Loucy (cell line): Measurements from ENCODE around the gene EDARADD.
A peak's percentile ranks its signal among the peaks of the same experiment; 100 is the strongest.

Experiments used
- H2AFZ ChIP-seq: fragments of 200-600 bp; sonication (generic); 2 replicates; pipeline ENCODE4 v1.6.0; 2016; ENCODE audit warnings: antibody characterized with exemption, mild to moderate bottlenecking, low read length, moderate library complexity
- H3F3A ChIP-seq: fragments of 200-600 bp; 2 replicates; pipeline ENCODE4 v1.6.0; 2016; ENCODE audit warnings: antibody characterized with exemption, low read depth, mild to moderate bottlenecking
- H3K27me3 ChIP-seq: fragments of 200-600 bp; sonication (generic); 2 replicates; pipeline ENCODE4 v1.6.1; 2014; ENCODE audit warnings: low read length, mild to moderate bottlenecking; ENCODE audit not compliant: insufficient read depth, poor library complexity, severe bottlenecking
- H3K36me3 ChIP-seq: fragments of 200-600 bp; sonication (generic); 2 replicates; pipeline ENCODE4 v1.6.1; 2016; ENCODE audit warnings: low read length; ENCODE audit not compliant: insufficient read depth
- H3K4me1 ChIP-seq: fragments of 200-600 bp; sonication (generic); 2 replicates; pipeline ENCODE4 v1.5.1; 2014; ENCODE audit warnings: low read length, mild to moderate bottlenecking; ENCODE audit not compliant: insufficient read depth, poor library complexity, severe bottlenecking
- H3K4me2 ChIP-seq: fragments of 200-600 bp; sonication (generic); 2 replicates; pipeline ENCODE4 v1.6.0; 2014; ENCODE audit warnings: antibody characterized with exemption, low read length, low read depth, mild to moderate bottlenecking; ENCODE audit not compliant: poor library complexity, severe bottlenecking
- H3K4me3 ChIP-seq: fragments of 200-600 bp; sonication (generic); 2 replicates; pipeline ENCODE4 v1.5.1; 2014; ENCODE audit warnings: low read length, mild to moderate bottlenecking, mixed read lengths; ENCODE audit not compliant: poor library complexity, severe bottlenecking
- H3K79me2 ChIP-seq: fragments of 200-600 bp; sonication (generic); 2 replicates; pipeline ENCODE4 v1.6.1; 2014; ENCODE audit warnings: low read length; ENCODE audit not compliant: insufficient read depth
- H3K9ac ChIP-seq: fragments of 200-600 bp; sonication (generic); 2 replicates; pipeline ENCODE4 v1.6.0; 2014; ENCODE audit warnings: mild to moderate bottlenecking, low read depth, low read length, moderate library complexity; ENCODE audit not compliant: poor library complexity, severe bottlenecking
- H3K9me2 ChIP-seq: fragments of 200-600 bp; sonication (generic); replicated peaks from 2 replicates; pipeline ENCODE4 v1.6.1; 2016; ENCODE audit warnings: low read depth, low read length, mixed read lengths
- H3K9me3 ChIP-seq: fragments of 200-600 bp; sonication (generic); 2 replicates; pipeline ENCODE4 v1.6.1; 2014; ENCODE audit warnings: mild to moderate bottlenecking, antibody characterized with exemption, low read length, low read depth; ENCODE audit not compliant: insufficient read depth
- H4K20me1 ChIP-seq: fragments of 200-600 bp; sonication (generic); 2 replicates; pipeline ENCODE4 v1.6.0; 2014; ENCODE audit warnings: antibody characterized with exemption, low read length, mild to moderate bottlenecking; ENCODE audit not compliant: insufficient read depth, poor library complexity, severe bottlenecking
- CTCF ChIP-seq: fragments of 200-600 bp; sonication (generic); conservative IDR thresholded peaks from 2 replicates; pipeline ENCODE4 v1.5.1; 2014; ENCODE audit warnings: mild to moderate bottlenecking, antibody characterized with exemption, low read length
- EZH2phosphoT487 ChIP-seq: fragments of 200-600 bp; IDR thresholded peaks from 2 replicates; pipeline ENCODE4 v1.6.1; 2018; ENCODE audit warnings: antibody characterized with exemption, mild to moderate bottlenecking, moderate library complexity, borderline replicate concordance

EDARADD gene

GRCh38 chr1:236416165-236416564, 22.1 kb downstream of the EDARADD start:
- H3K4me3 ChIP-seq: no peak overlapping the region
- H3K9ac ChIP-seq: no peak overlapping the region
- H3K36me3 ChIP-seq: no peaks in the 10 kb centered on the region
- H3K27me3 ChIP-seq: no peaks in the 10 kb centered on the region
- no peaks in the 10 kb centered on the region for H3F3A ChIP-seq
- no peaks in the 10 kb centered on the region for H3K9me2 ChIP-seq
- TF ChIP-seq EZH2phosphoT487 (no peak), CTCF (no peak)
- no peak overlapping the region for H2AFZ ChIP-seq
- H3K9me3 ChIP-seq: no peaks in the 10 kb centered on the region
- no peaks in the 10 kb centered on the region for H3K4me1 ChIP-seq
- H3K79me2 ChIP-seq: no peaks in the 10 kb centered on the region
- H3K4me2 ChIP-seq: peak overlapping the region; percentile 33
- H4K20me1 ChIP-seq: no peaks in the 10 kb centered on the region

DNA sequence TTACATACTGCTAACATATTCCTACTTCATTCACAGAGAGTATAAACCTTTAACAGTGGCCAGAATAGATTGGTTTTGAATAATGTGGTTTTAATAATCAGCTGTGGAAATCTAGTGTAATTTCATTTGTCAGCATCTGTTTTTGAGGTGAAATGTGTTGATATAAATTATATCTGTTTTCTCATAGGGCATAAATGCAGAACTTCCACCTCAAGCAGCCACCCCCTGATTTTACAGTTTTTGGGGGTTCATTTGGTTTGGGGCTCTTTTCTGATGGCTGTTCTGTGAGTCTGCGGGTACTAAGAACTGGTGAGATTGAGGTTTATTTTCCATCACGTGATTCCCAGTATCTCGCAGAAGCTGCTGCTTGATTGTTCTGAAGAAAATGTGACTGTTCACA, 23.2 kb downstream of the EDARADD start:
- Histone ChIP-seq H3K9me2 (no peaks in the 10 kb centered on the region), H3K4me2 (no peak overlapping the region), H3K9ac (no peak overlapping the region), H3F3A (no peaks in the 10 kb centered on the region), H3K4me1 (no peaks in the 10 kb centered on the region), H3K4me3 (no peak overlapping the region), H3K36me3 (no peaks in the 10 kb centered on the region), H2AFZ (no peak overlapping the region), H3K9me3 (no peaks in the 10 kb centered on the region), H3K79me2 (no peaks in the 10 kb centered on the region), H3K27me3 (no peaks in the 10 kb centered on the region), H4K20me1 (no peaks in the 10 kb centered on the region)
- TF ChIP-seq EZH2phosphoT487 (no peak), CTCF (no peak)

- H3F3A ChIP-seq: no peaks in the 10 kb centered on the region
- H3K27me3 ChIP-seq: no peaks in the 10 kb centered on the region
- H2AFZ ChIP-seq: no peak overlapping the region
- no peaks in the 10 kb centered on the region for H3K79me2 ChIP-seq
- no peaks in the 10 kb centered on the region for H3K36me3 ChIP-seq
- H3K4me1 ChIP-seq: no peaks in the 10 kb centered on the region
- no peak overlapping the region for H3K9ac ChIP-seq
- no peak for TF ChIP-seq CTCF
- H3K4me3 ChIP-seq: no peak overlapping the region
- no peak overlapping the region for H3K4me2 ChIP-seq
- H3K9me2 ChIP-seq: no peaks in the 10 kb centered on the region
- H4K20me1 ChIP-seq: no peaks in the 10 kb centered on the region
- H3K9me3 ChIP-seq: no peaks in the 10 kb centered on the region
These were observed 25.4 kb downstream of the EDARADD start for GRCh38 chr1:236419502-236419901.
